Epidermal melanocyte (primary cell): ENCODE measurements around the gene DPF3.

ENCODE experiments used
- DNase-seq: peaks from one replicate; pipeline ENCODE4 v3.0.0; 2011; ENCODE audit warnings: low spot score; ENCODE audit not compliant: insufficient read length

Gene DPF3

GRCh38 chr14:72742838-72743195, 151.1 kb downstream of the DPF3 start:
- no peak for DNase-seq

GRCh38 chr14:72742118-72742837, 151.6 kb downstream of the DPF3 start:
- no peak for DNase-seq

- DNase-seq = no peak
Measured at GRCh38 chr14:72741826-72742117, 152.1 kb downstream of the DPF3 start.

- no peak for DNase-seq
Measured at GRCh38 chr14:72740966-72741825, 152.7 kb downstream of the DPF3 start.

GRCh38 chr14:72740504-72740961, 153.4 kb downstream of the DPF3 start:
- DNase-seq = no peak

GRCh38 chr14:72739446-72740405, 154.2 kb downstream of the DPF3 start:
- DNase-seq = no peak

- DNase-seq = no peak
Measured at GRCh38 chr14:72738161-72738611, 155.7 kb downstream of the DPF3 start.

GRCh38 chr14:72737560-72737943, 156.3 kb downstream of the DPF3 start:
- DNase-seq = no peak

- DNase-seq = no peak
Measured at GRCh38 chr14:72736786-72737559, 156.9 kb downstream of the DPF3 start.

GRCh38 chr14:72736308-72736707, 157.6 kb downstream of the DPF3 start:
- no peak for DNase-seq

GRCh38 chr14:72732022-72732780, 161.7 kb downstream of the DPF3 start:
- no peak for DNase-seq

GRCh38 chr14:72731252-72732020, 162.5 kb downstream of the DPF3 start:
- no peak for DNase-seq

- DNase-seq = no peak
Measured at GRCh38 chr14:72730468-72730867, 163.4 kb downstream of the DPF3 start.

- peak; percentile 52 for DNase-seq
Measured at GRCh38 chr14:72726444-72726843, 167.5 kb downstream of the DPF3 start.

GRCh38 chr14:72723858-72724530, 169.9 kb downstream of the DPF3 start:
- no peak for DNase-seq

- DNase-seq = no peak
Measured at GRCh38 chr14:72722201-72722785, 171.6 kb downstream of the DPF3 start.

- no peak for DNase-seq
Measured at GRCh38 chr14:72721083-72721482, 172.8 kb downstream of the DPF3 start.

GRCh38 chr14:72717220-72717619, 176.7 kb downstream of the DPF3 start:
- no peak for DNase-seq
